B cell (primary cell): ENCODE data around the gene YTHDC2.

Experiments
- EZH2 ChIP-seq: IDR thresholded peaks from 2 replicates; pipeline ENCODE4 v1.6.1; 2012; ENCODE audit warnings: borderline replicate concordance, low read depth, mild to moderate bottlenecking, moderate library complexity, low read length; ENCODE audit not compliant: insufficient read depth, poor library complexity, severe bottlenecking
- TF ChIP-seq, protein P1 (sequence below): fragments of 200-600 bp; IDR thresholded peaks from one replicate; pipeline ENCODE4 v1.8.0; 2022; ENCODE audit warnings: antibody characterized with exemption, mild to moderate bottlenecking

DNA sequence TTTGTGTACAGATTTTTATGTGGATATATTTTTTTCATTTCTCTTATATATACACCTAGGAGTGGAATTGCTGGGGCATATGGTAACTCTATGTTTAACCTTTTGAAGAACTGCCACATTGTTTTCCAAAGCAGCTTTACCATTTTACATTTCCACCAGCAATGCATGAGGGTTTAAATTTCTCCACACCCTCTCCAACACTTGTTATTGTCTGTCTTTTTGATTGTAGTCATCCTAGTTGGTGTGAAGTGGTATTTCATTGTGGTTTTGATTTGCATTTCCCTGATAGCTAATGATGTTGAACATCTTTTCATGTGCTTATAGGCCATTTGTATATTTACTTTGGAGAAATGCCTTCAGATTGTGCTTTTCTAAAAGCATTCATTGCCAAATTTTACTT is 39.1 kb downstream of the YTHDC2 start:
- TF ChIP-seq, protein P1, sequence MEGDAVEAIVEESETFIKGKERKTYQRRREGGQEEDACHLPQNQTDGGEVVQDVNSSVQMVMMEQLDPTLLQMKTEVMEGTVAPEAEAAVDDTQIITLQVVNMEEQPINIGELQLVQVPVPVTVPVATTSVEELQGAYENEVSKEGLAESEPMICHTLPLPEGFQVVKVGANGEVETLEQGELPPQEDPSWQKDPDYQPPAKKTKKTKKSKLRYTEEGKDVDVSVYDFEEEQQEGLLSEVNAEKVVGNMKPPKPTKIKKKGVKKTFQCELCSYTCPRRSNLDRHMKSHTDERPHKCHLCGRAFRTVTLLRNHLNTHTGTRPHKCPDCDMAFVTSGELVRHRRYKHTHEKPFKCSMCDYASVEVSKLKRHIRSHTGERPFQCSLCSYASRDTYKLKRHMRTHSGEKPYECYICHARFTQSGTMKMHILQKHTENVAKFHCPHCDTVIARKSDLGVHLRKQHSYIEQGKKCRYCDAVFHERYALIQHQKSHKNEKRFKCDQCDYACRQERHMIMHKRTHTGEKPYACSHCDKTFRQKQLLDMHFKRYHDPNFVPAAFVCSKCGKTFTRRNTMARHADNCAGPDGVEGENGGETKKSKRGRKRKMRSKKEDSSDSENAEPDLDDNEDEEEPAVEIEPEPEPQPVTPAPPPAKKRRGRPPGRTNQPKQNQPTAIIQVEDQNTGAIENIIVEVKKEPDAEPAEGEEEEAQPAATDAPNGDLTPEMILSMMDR: no peak
- TF ChIP-seq EZH2: no peak
